Endothelial cell of umbilical vein (primary cell): Measurements from ENCODE around the gene PLXNA3. TPM values are rescaled to one million over a fixed set of nuclear protein-coding genes. Genes with fewer than 3 reads are reported as not detected.

ENCODE experiments used
- BruUV-seq: library from RNA; stranded (reverse); fragments of 400-500 nt; replicated peaks from 2 replicates; lab custom pipeline; 2021; lab: Mats Ljungman, UMichigan
- CTCF ChIA-PET: fragments of 300-600, 350-600 bp; sonication (Branson Sonifier 250); formaldehyde crosslinking; loops from one replicate; lab custom pipeline; 2021; ENCODE audit warnings: antibody characterized with exemption, inconsistent platforms; lab: Charles Lee
- POLR2A ChIA-PET: fragments of 300-600, 350-600 bp; sonication (Branson Sonifier 250); formaldehyde crosslinking; loops from one replicate; lab custom pipeline; 2021; ENCODE audit warnings: antibody characterized with exemption, inconsistent platforms; lab: Charles Lee
- DNase-seq: peaks from one replicate; pipeline ENCODE4 v3.0.0-alpha.2; 2011; ENCODE audit warnings: low read depth, low spot score
- FAIRE-seq: peaks from 2 replicates; lab custom pipeline; 2011; peaks lifted over from hg19 to GRCh38; lab: Jason Lieb, UNC
- H2AFZ ChIP-seq: 2 replicates; pipeline ENCODE4 v1.6.0; 2012; ENCODE audit warnings: low read depth, low read length, control low read depth, inconsistent platforms
- H3K27ac ChIP-seq: 2 replicates; pipeline ENCODE4 v1.5.1; 2011; ENCODE audit warnings: low read depth, mild to moderate bottlenecking, control low read depth, low read length, moderate library complexity; ENCODE audit not compliant: insufficient read depth
- H3K27me3 ChIP-seq, 2 experiments: 2 replicates each; pipeline versions ENCODE4 v1.6.0 to v1.6.1; 2011; ENCODE audit warnings: low read length in 2 of 2, mixed read lengths in 1 of 2; ENCODE audit not compliant: control insufficient read depth in 2 of 2, insufficient read depth in 2 of 2
- H3K36me3 ChIP-seq, 2 experiments: 2 replicates in 1 of 2; 3 replicates in 1 of 2; pipeline ENCODE4 v1.5.1; 2011; ENCODE audit warnings: low read length in 2 of 2, mild to moderate bottlenecking in 1 of 2, moderate library complexity in 1 of 2; ENCODE audit not compliant: control insufficient read depth in 2 of 2, insufficient read depth in 2 of 2; ENCODE audit errors: extremely low read depth in 1 of 2
- H3K4me1 ChIP-seq: 3 replicates; pipeline ENCODE4 v1.5.1; 2011; ENCODE audit warnings: mild to moderate bottlenecking, low read length; ENCODE audit not compliant: control insufficient read depth, insufficient read depth; ENCODE audit errors: extremely low read depth
- H3K4me2 ChIP-seq: 2 replicates; pipeline ENCODE4 v1.6.1; 2011; ENCODE audit warnings: low read length, control low read depth, mixed read lengths; ENCODE audit not compliant: insufficient read depth
- H3K4me3 ChIP-seq, 3 experiments: fragments of 200-600 bp in 1 of 3; sonication (generic), shearing (Covaris generic) in 1 of 3; replicated peaks in 1 of 3; 2 replicates each; pipeline ENCODE4 v1.5.1; 2011 to 2016; ENCODE audit warnings: control low read depth in 3 of 3, low read length in 3 of 3, mild to moderate bottlenecking in 2 of 3, inconsistent platforms in 1 of 3, low read depth in 1 of 3, moderate library complexity in 1 of 3; ENCODE audit not compliant: insufficient read depth in 1 of 3
- H3K79me2 ChIP-seq: 2 replicates; pipeline ENCODE4 v1.6.0; 2012; ENCODE audit warnings: low read length, inconsistent platforms; ENCODE audit not compliant: control insufficient read depth, insufficient read depth
- H3K9ac ChIP-seq: replicated peaks from 2 replicates; pipeline ENCODE3; 2011; ENCODE audit warnings: low read length, control low read depth; ENCODE audit not compliant: insufficient read depth; ENCODE audit errors: extremely low read depth
- H3K9me1 ChIP-seq: replicated peaks from 3 replicates; pipeline ENCODE4 v1.6.0; 2011; ENCODE audit warnings: mild to moderate bottlenecking, low read length; ENCODE audit not compliant: control insufficient read depth, insufficient read depth; ENCODE audit errors: extremely low read depth
- H3K9me3 ChIP-seq: replicated peaks from 2 replicates; pipeline ENCODE4 v1.5.1; 2012; ENCODE audit warnings: low read length, inconsistent platforms; ENCODE audit not compliant: control insufficient read depth, insufficient read depth
- H4K20me1 ChIP-seq: replicated peaks from 2 replicates; pipeline ENCODE3; 2011; ENCODE audit warnings: mild to moderate bottlenecking, low read length; ENCODE audit not compliant: control insufficient read depth, insufficient read depth; ENCODE audit errors: extremely low read depth
- EZH2 ChIP-seq: IDR thresholded peaks from 2 replicates; pipeline ENCODE4 v1.6.1; 2012; ENCODE audit warnings: borderline replicate concordance, low read depth, mild to moderate bottlenecking, moderate library complexity, low read length, inconsistent platforms; ENCODE audit not compliant: severe bottlenecking
- FOS ChIP-seq: IDR thresholded peaks from 2 replicates; pipeline ENCODE4 v1.6.1; 2011; ENCODE audit warnings: mild to moderate bottlenecking, low read length, moderate library complexity, borderline replicate concordance; ENCODE audit not compliant: insufficient read depth
- GATA2 ChIP-seq: IDR thresholded peaks from 2 replicates; pipeline ENCODE4 v1.7.0; 2011; ENCODE audit warnings: low read depth, mild to moderate bottlenecking, moderate library complexity, mixed read lengths, low read length; ENCODE audit not compliant: insufficient read length, insufficient read depth
- JUN ChIP-seq: IDR thresholded peaks from 2 replicates; pipeline ENCODE4 v1.6.1; 2011; ENCODE audit warnings: borderline replicate concordance, low read depth; ENCODE audit not compliant: insufficient read length, insufficient read depth
- MYC ChIP-seq: IDR thresholded peaks from one replicate; pipeline ENCODE4 v1.6.1; 2011; ENCODE audit warnings: mild to moderate bottlenecking, low read depth, low read length
- POLR2A ChIP-seq: IDR thresholded peaks from 2 replicates; pipeline ENCODE4 v1.6.1; 2012; ENCODE audit warnings: low read depth, mild to moderate bottlenecking, control low read depth, low read length
- POLR2AphosphoS5 ChIP-seq: IDR thresholded peaks from 2 replicates; pipeline ENCODE4 v1.6.1; 2012; ENCODE audit warnings: low read depth, mild to moderate bottlenecking, control low read depth, low read length, moderate library complexity; ENCODE audit not compliant: insufficient read depth
- dilution Hi-C: fragments of 300-500 bp; cut with MboI; formaldehyde crosslinking; loops from one replicate; pipeline ENCODE4 v1.15.0; 2019; ENCODE audit warnings: low sequenced_read_pairs; ENCODE audit not compliant: extremely low pct_ligation_motif_present
- intact Hi-C: fragments of 100-400 bp; cut with micrococcal nuclease; formaldehyde crosslinking; loops from one replicate; pipeline ENCODE4 v1.10.0; 2022
- polyA plus RNA-seq, 4 experiments: library from polyadenylated mRNA; depleted of rRNA in 3 of 4; stranded (reverse) in 3 of 4; unstranded in 1 of 4; fragments of >200 nt; gene quantifications; 2 replicates each; pipeline versions ENCODE4 v1.2.1 to v1.2.3, GENCODE V29; 2011 to 2012; ENCODE audit warnings: missing spikeins in 1 of 4
- total RNA-seq: library from RNA; stranded (reverse); gene quantifications from 2 replicates; pipeline ENCODE4 v1.2.3, GENCODE V29; 2021
- TF ChIP-seq, protein P1 (sequence below): IDR thresholded peaks from 2 replicates; pipeline ENCODE4 v1.6.1; 2011; ENCODE audit not compliant: insufficient read depth, insufficient read length
- TF ChIP-seq, protein P2 (sequence below), 2 donors: IDR thresholded peaks; 1 replicate in 1 of 2; 2 replicates in 1 of 2; pipeline ENCODE4 v1.5.1; 2011; ENCODE audit warnings: low read length in 2 of 2, mild to moderate bottlenecking in 2 of 2, moderate library complexity in 2 of 2, control low read depth in 1 of 2, inconsistent platforms in 1 of 2, low read depth in 1 of 2; ENCODE audit not compliant: insufficient read depth in 1 of 2; ENCODE audit errors: extremely low read depth in 1 of 2

The PLXNA3 gene
- total and polyA plus RNA-seq, 2 donors (not counting 3 experiments of a cell fraction or from before 2014, with no cell fraction given): 56.8 to 58.6 TPM

DNA sequence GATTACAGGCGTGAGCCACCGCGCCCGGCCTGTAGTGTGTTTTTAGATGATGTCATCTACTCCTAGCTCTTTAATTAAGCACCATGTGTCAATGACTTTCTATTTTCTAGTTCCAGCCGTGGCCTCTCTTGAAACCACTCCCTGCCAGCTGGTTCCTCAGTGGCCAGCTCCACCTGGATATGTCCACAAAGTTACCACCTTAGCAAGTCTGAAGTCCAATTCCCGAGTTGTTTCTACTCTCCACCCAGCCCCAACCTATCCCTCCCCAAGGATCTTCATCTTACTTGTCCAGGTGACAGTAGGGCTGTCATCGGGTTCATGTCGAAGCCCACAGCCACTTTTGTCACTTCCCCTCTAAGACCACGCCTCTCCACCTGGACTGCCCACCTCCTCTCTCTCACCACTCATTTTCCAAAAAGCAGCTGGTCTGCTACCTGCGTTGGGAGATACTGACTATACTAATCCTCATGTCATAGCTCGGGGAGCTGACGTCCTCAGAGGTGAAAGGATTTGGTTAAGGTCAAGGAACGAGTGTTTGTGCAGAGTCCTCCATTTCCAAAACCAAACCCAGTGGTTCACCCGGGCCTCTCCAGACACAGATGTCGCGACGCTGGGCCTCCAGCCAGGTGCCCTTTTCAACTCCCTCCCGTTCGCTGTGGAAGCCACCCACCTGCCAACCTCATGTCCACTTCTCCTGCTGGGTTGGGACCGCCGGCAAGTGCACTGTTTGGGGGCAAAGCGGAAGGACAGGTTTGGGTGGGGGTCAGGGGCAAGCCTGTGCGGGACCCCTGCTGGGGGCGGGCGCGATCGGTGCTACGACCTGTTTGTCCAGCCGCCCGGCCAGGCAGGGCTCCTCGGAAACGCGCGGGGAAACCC is 57.2 kb downstream of the PLXNA3 start:
- peak; percentile 62 for FAIRE-seq
- dilution Hi-C loops: no loop called here

More for the DNA sequence above, 57.2 kb downstream of the PLXNA3 start:
- TF ChIP-seq, protein P1, sequence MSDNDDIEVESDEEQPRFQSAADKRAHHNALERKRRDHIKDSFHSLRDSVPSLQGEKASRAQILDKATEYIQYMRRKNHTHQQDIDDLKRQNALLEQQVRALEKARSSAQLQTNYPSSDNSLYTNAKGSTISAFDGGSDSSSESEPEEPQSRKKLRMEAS: no peak
- TF ChIP-seq POLR2A (no peak), JUN (no peak), MYC (no peak), EZH2 (no peak), GATA2 (no peak), FOS (no peak), POLR2AphosphoS5 (no peak)
- TF ChIP-seq, protein P2, sequence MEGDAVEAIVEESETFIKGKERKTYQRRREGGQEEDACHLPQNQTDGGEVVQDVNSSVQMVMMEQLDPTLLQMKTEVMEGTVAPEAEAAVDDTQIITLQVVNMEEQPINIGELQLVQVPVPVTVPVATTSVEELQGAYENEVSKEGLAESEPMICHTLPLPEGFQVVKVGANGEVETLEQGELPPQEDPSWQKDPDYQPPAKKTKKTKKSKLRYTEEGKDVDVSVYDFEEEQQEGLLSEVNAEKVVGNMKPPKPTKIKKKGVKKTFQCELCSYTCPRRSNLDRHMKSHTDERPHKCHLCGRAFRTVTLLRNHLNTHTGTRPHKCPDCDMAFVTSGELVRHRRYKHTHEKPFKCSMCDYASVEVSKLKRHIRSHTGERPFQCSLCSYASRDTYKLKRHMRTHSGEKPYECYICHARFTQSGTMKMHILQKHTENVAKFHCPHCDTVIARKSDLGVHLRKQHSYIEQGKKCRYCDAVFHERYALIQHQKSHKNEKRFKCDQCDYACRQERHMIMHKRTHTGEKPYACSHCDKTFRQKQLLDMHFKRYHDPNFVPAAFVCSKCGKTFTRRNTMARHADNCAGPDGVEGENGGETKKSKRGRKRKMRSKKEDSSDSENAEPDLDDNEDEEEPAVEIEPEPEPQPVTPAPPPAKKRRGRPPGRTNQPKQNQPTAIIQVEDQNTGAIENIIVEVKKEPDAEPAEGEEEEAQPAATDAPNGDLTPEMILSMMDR (IDR thresholded peaks at IDR 0.05; ENCODE audit: extremely low read depth in 1 of 2, insufficient read depth in 1 of 2, low read depth in 1 of 2, low read length in 2 of 2): no peak
- H3K4me2 ChIP-seq: peak overlapping the region; percentile 67
- no peaks in the 10 kb centered on the region for H3K36me3 ChIP-seq
- no peak overlapping the region for H2AFZ ChIP-seq
- H3K9me3 ChIP-seq: no peaks in the 10 kb centered on the region
- H3K4me3 ChIP-seq: peak overlapping the region; percentile 59 to 74 (median 62)
- no peaks in the 10 kb centered on the region for H3K27me3 ChIP-seq
- peak overlapping the region; percentile 50 for H3K27ac ChIP-seq
- H3K9ac ChIP-seq: peak overlapping the region; percentile 68
- peaks cover 3% of the 10 kb centered on the region for H3K79me2 ChIP-seq
- no peaks in the 10 kb centered on the region for H3K9me1 ChIP-seq
- intact Hi-C loops: loop anchor here (5.0 kb wide), 1 partner anchor 88 kb away; the partner anchor contains the start of gene ATP6AP1
- H3K4me1 ChIP-seq: peaks cover 12% of the 10 kb centered on the region
- TSS peak; percentile 71 for BruUV-seq
- POLR2A ChIA-PET: interaction anchor here (1.7 kb wide), 1 partner anchor 12 kb away, joined by 6 read pairs; no protein-coding TSS in a partner anchor
- no peak for DNase-seq
- CTCF ChIA-PET: interaction anchor here (1.9 to 2.7 kb wide), 2 partner anchors 12 to 142 kb away, joined by 5 to 15 read pairs; no protein-coding TSS in a partner anchor
- no peaks in the 10 kb centered on the region for H4K20me1 ChIP-seq
